K562 (cell line): ENCODE data around the gene HCFC1R1. TPM values are rescaled to one million over a fixed set of nuclear protein-coding genes. Genes with fewer than 3 reads are reported as not detected.
A peak's percentile ranks its signal among the peaks of the same experiment; 100 is the strongest.

ENCODE experiments used
- ATAC-seq: fragments of 200-7000 bp; cut with Tn5 transposase; 3 replicates; pipeline ENCODE4 v1.9.1; 2020; ENCODE audit warnings: moderate library complexity
- BruUV-seq: library from RNA; stranded (reverse); fragments of 400-500 nt; replicated peaks from 2 replicates; lab custom pipeline; 2021; lab: Mats Ljungman, UMichigan
- CTCF ChIA-PET: fragments of 300-600 bp; formaldehyde crosslinking; extraction: SDS; loops from one replicate; lab custom pipeline; 2021; ENCODE audit warnings: low intra/inter-chr PET ratio; lab: Yijun Ruan, JAX
- POLR2A ChIA-PET: fragments of 300-600, 350-650 bp; sonication (Branson Sonifier 250); formaldehyde crosslinking; extraction: SDS; loops from one replicate; lab custom pipeline; 2021; ENCODE audit warnings: antibody characterized with exemption, inconsistent platforms; lab: Yijun Ruan, JAX
- DNase-seq, 4 experiments: peaks; one replicate each; pipeline versions ENCODE4 v3.0.0 to v3.0.0-alpha.2; 2011 to 2018; ENCODE audit warnings: low spot score in 3 of 4, mixed read lengths in 3 of 4; ENCODE audit errors: extremely low read depth in 1 of 4
- FAIRE-seq: peaks from 2 replicates; lab custom pipeline; 2011; peaks lifted over from hg19 to GRCh38; lab: Jason Lieb, UNC
- H2AFZ ChIP-seq: 2 replicates; pipeline ENCODE4 v1.6.0; 2011; ENCODE audit warnings: low read depth, low read length, control low read depth, inconsistent platforms
- H3K27ac ChIP-seq: fragments of 200-600 bp; 3 replicates; pipeline ENCODE4 v1.8.0; 2011; ENCODE audit warnings: low read depth, mild to moderate bottlenecking, control low read depth, inconsistent platforms, low read length, moderate library complexity, mixed read lengths; ENCODE audit errors: extremely low read depth
- H3K27me3 ChIP-seq, 2 experiments: fragments of 300-600 bp in 1 of 2; 2 replicates in 1 of 2; 3 replicates in 1 of 2; pipeline versions ENCODE4 v1.6.0 to v1.8.0; 2011; ENCODE audit warnings: inconsistent platforms in 2 of 2, low read length in 2 of 2, mild to moderate bottlenecking in 1 of 2, mixed read lengths in 1 of 2, moderate library complexity in 1 of 2; ENCODE audit not compliant: control insufficient read depth in 2 of 2, insufficient read depth in 2 of 2
- H3K36me3 ChIP-seq: fragments of 300-600 bp; 3 replicates; pipeline ENCODE4 v1.8.0; 2011; ENCODE audit warnings: mild to moderate bottlenecking, low read length, inconsistent platforms; ENCODE audit not compliant: control insufficient read depth, insufficient read depth
- H3K4me1 ChIP-seq, 2 experiments: fragments of 200-600 bp in 1 of 2; replicated peaks in 1 of 2; 2 replicates in 1 of 2; 3 replicates in 1 of 2; pipeline versions ENCODE4 v1.5.1 to v1.8.0; 2011; ENCODE audit warnings: inconsistent platforms in 2 of 2, low read length in 2 of 2, mild to moderate bottlenecking in 1 of 2, mixed read lengths in 1 of 2, moderate library complexity in 1 of 2; ENCODE audit not compliant: control insufficient read depth in 2 of 2, insufficient read depth in 2 of 2
- H3K4me2 ChIP-seq: 2 replicates; pipeline ENCODE4 v1.6.1; 2011; ENCODE audit warnings: low read length, control low read depth, inconsistent platforms, mixed read lengths; ENCODE audit not compliant: insufficient read depth
- H3K4me3 ChIP-seq: fragments of 200-600 bp; sonication (generic), shearing (Covaris generic); 2 replicates; pipeline ENCODE4 v1.5.1; 2016; ENCODE audit warnings: control low read depth, inconsistent platforms
- H3K79me2 ChIP-seq: fragments of 200-600 bp; 3 replicates; pipeline ENCODE4 v1.8.0; 2011; ENCODE audit warnings: low read length, inconsistent platforms; ENCODE audit not compliant: control insufficient read depth, insufficient read depth
- H3K9ac ChIP-seq, 2 experiments: 2 replicates each; pipeline versions ENCODE4 v1.6.0 to v1.6.1; 2011; ENCODE audit warnings: low read depth in 2 of 2, low read length in 2 of 2, control low read depth in 1 of 2, inconsistent platforms in 1 of 2, mild to moderate bottlenecking in 1 of 2, mixed read lengths in 1 of 2; ENCODE audit not compliant: insufficient read depth in 1 of 2
- H3K9me1 ChIP-seq: one replicate; pipeline ENCODE4 v1.6.0; 2011; ENCODE audit warnings: inconsistent platforms, mild to moderate bottlenecking, low read length, moderate library complexity; ENCODE audit not compliant: control insufficient read depth, insufficient read depth
- H3K9me3 ChIP-seq: replicated peaks from 2 replicates; pipeline ENCODE4 v1.5.1; 2011; ENCODE audit warnings: low read depth, low read length, inconsistent platforms; ENCODE audit not compliant: control insufficient read depth, insufficient read depth
- H4K20me1 ChIP-seq: replicated peaks from 2 replicates; pipeline ENCODE4 v1.6.1; 2011; ENCODE audit warnings: low read length, inconsistent platforms, mixed read lengths; ENCODE audit not compliant: control insufficient read depth, insufficient read depth
- CHCHD3 ChIP-seq: fragments of 250-450 bp; sonication (Bioruptor Pico); IDR thresholded peaks from 2 replicates; pipeline ENCODE4 v2.1.2; 2022; ENCODE audit warnings: mild to moderate bottlenecking
- ETS1 ChIP-seq: conservative IDR thresholded peaks from 2 replicates; pipeline ENCODE4 v1.6.1; 2011; ENCODE audit warnings: low read depth, mild to moderate bottlenecking, low read length; ENCODE audit not compliant: control insufficient read depth
- EWSR1 ChIP-seq: fragments of 450-650 bp; IDR thresholded peaks from 2 replicates; pipeline ENCODE4 v1.6.1; 2018; ENCODE audit warnings: borderline replicate concordance, mild to moderate bottlenecking, low read depth, moderate library complexity; ENCODE audit not compliant: partially characterized antibody
- NRF1 ChIP-seq, 2 experiments: fragments of 450-650 bp; IDR thresholded peaks in 1 of 2; conservative IDR thresholded peaks in 1 of 2; 2 replicates each; pipeline ENCODE4 v1.6.1; 2014; ENCODE audit warnings: mild to moderate bottlenecking in 2 of 2
- POLR3G ChIP-seq: IDR thresholded peaks from 2 replicates; pipeline ENCODE4 v1.6.1; 2011; ENCODE audit not compliant: insufficient read length, insufficient replicate concordance; ENCODE audit errors: extremely low read depth
- SPI1 ChIP-seq: IDR thresholded peaks from 2 replicates; pipeline ENCODE4 v1.6.1; 2011; ENCODE audit warnings: low read depth, low read length, control low read depth, borderline replicate concordance
- TAF15 ChIP-seq: fragments of 200-400 bp; formaldehyde crosslinking; IDR thresholded peaks from 2 replicates; pipeline ENCODE4 v1.6.1; 2017; ENCODE audit warnings: mild to moderate bottlenecking, low read depth, low read length, moderate library complexity
- ZFP36 ChIP-seq: fragments of 150-350 bp; IDR thresholded peaks from 2 replicates; pipeline ENCODE4 v1.6.1; 2018; ENCODE audit warnings: low read length, low read depth; ENCODE audit not compliant: partially characterized antibody
- ZNF23 ChIP-seq: fragments of 250-450 bp; sonication (Bioruptor Pico); IDR thresholded peaks from 2 replicates; pipeline ENCODE4 v1.4.0; 2020; ENCODE audit warnings: mild to moderate bottlenecking
- ZNF3 ChIP-seq: fragments of 250-450 bp; sonication (Bioruptor Pico); IDR thresholded peaks from 2 replicates; pipeline ENCODE4 v1.5.0; 2021; ENCODE audit warnings: mild to moderate bottlenecking, moderate library complexity
- ZNF75A ChIP-seq: fragments of 450-650 bp; formaldehyde crosslinking; IDR thresholded peaks from 2 replicates; pipeline ENCODE4 v1.4.0; 2020; ENCODE audit warnings: mild to moderate bottlenecking
- WGBS: fragments of 100-300 bp; shearing (Covaris generic); methylation state at CpG from one replicate; pipeline ENCODE4 v1.1.6; 2016; ENCODE audit warnings: low coverage, mixed read lengths; ENCODE audit not compliant: insufficient coverage; ENCODE audit errors: missing lambda C conversion rate; 5-methylcytosine and 5-hydroxymethylcytosine counted together
- in situ Hi-C: fragments of 300-500 bp; cut with MboI; formaldehyde crosslinking; loops from 4 replicates; pipeline ENCODE4 v1.15.0; 2018; ENCODE audit warnings: inconsistent platforms, mixed read lengths
- intact Hi-C: fragments of 100-400 bp; cut with micrococcal nuclease; formaldehyde crosslinking; loops from 2 replicates; pipeline ENCODE4 v1.14.2; 2022
- polyA plus RNA-seq, 8 experiments: library from polyadenylated mRNA; depleted of rRNA in 4 of 8; stranded (reverse) in 5 of 8; unstranded in 3 of 8; fragments of >200 nt; fragmentation: Nextera tagmentation in 2 of 8; fragmentation: Illumina TruSeq in 1 of 8; extraction: Ambion mirVana in 2 of 8; extraction: Trizol in 1 of 8; gene quantifications; 2 replicates each; pipeline versions ENCODE4 v1.2.1 to v1.2.3, GENCODE V29; 2011 to 2014; ENCODE audit warnings: inconsistent platforms in 1 of 8, missing spikeins in 1 of 8
- total RNA-seq, 7 experiments: library from RNA; depleted of rRNA in 6 of 7; stranded (reverse); fragments of >200 nt in 6 of 7; fragmentation: Illumina TruSeq in 2 of 7; extraction: Trizol in 2 of 7; gene quantifications; 2 replicates each; pipeline versions ENCODE4 v1.2.1 to v1.2.3, GENCODE V29; 2011 to 2021; ENCODE audit warnings: low replicate concordance in 1 of 7

HCFC1R1 gene
- total and polyA plus RNA-seq, 9 of the 15 experiments (the other 6 are each of a cell fraction or from before 2014, with no cell fraction given): 2.2 to 29.0 (median 11.2) TPM

GRCh38 chr16:3001316-3001715 lies 22.4 kb downstream of the HCFC1R1 start:
- CTCF ChIA-PET: no interaction called here
- no peak for FAIRE-seq
- Histone ChIP-seq H3K79me2 (peaks cover 12% of the 10 kb centered on the region), H3K9me1 (no peaks in the 10 kb centered on the region), H3K4me2 (no peak overlapping the region), H3K9me3 (no peaks in the 10 kb centered on the region), H2AFZ (no peak overlapping the region), H3K27me3 (no peaks in the 10 kb centered on the region), H3K27ac (no peak overlapping the region), H3K4me1 (peaks cover 6 to 44% of the 10 kb centered on the region in 2 experiments; a peak in 4 of 5 replicates), H4K20me1 (no peaks in the 10 kb centered on the region), H3K4me3 (no peak overlapping the region), H3K36me3 (no peaks in the 10 kb centered on the region), H3K9ac (peak overlapping the region in 1 of 2 experiments; percentile 60; a peak in 1 of 4 replicates)
- intact Hi-C loops: no loop called here
- in situ Hi-C loops: no loop called here
- 88% methylated on average over 3 of the region's 12 CpGs for WGBS
- no TSS peak for BruUV-seq
- no peak for DNase-seq
- POLR2A ChIA-PET: interaction anchor here (0.5 to 0.8 kb wide), 4 partner anchors 15 to 846 kb away, joined by 3 read pairs; no protein-coding TSS in a partner anchor
- no peak for ATAC-seq
- TF ChIP-seq ZNF75A (CRISPR knock-in tag): no peak
- TF ChIP-seq TAF15: no peak
- no peak for TF ChIP-seq SPI1
- no peak for TF ChIP-seq ZNF3 (CRISPR knock-in tag)
- TF ChIP-seq ZNF23 (CRISPR knock-in tag): no peak
- no peak for TF ChIP-seq ZFP36
- no peak for TF ChIP-seq NRF1 (conservative IDR thresholded peaks at IDR 0.05 in 1 of 2, IDR thresholded peaks at IDR 0.05 in 1 of 2)
- no peak for TF ChIP-seq ETS1
- no peak for TF ChIP-seq POLR3G
- no peak for TF ChIP-seq EWSR1
- TF ChIP-seq CHCHD3: no peak
